Skeletal muscle tissue (tissue), 4 donors: ENCODE measurements around the gene LRP2. TPM values are rescaled to one million over a fixed set of nuclear protein-coding genes. Genes with fewer than 3 reads are reported as not detected.

Source experiments
- H3K27ac ChIP-seq: one replicate; pipeline ENCODE4 v1.7.0; 2013; ENCODE audit warnings: mild to moderate bottlenecking, low read depth, low read length, inconsistent platforms
- H3K27me3 ChIP-seq, 3 donors: one replicate each; pipeline ENCODE4 v1.7.0; 2013; ENCODE audit warnings: low read length in 3 of 3; ENCODE audit not compliant: control insufficient read depth in 3 of 3, insufficient read depth in 3 of 3
- H3K36me3 ChIP-seq, 3 donors: one replicate each; pipeline ENCODE4 v1.7.0; 2013; ENCODE audit warnings: low read length in 3 of 3; ENCODE audit not compliant: control insufficient read depth in 3 of 3, insufficient read depth in 3 of 3
- H3K4me1 ChIP-seq, 3 donors: one replicate each; pipeline ENCODE4 v1.7.0; 2013; ENCODE audit warnings: low read length in 3 of 3, mild to moderate bottlenecking in 3 of 3; ENCODE audit not compliant: control insufficient read depth in 3 of 3, insufficient read depth in 3 of 3
- H3K4me3 ChIP-seq, 3 donors: one replicate each; pipeline ENCODE4 v1.7.0; 2013; ENCODE audit warnings: low read length in 3 of 3
- H3K9ac ChIP-seq, 3 donors: one replicate each; pipeline ENCODE4 v1.7.0; 2013; ENCODE audit warnings: low read length in 3 of 3, mild to moderate bottlenecking in 3 of 3, moderate library complexity in 2 of 3, low read depth in 1 of 3
- H3K9me3 ChIP-seq, 3 donors: one replicate each; pipeline ENCODE4 v1.7.0; 2013; ENCODE audit warnings: low read length in 3 of 3; ENCODE audit not compliant: control insufficient read depth in 3 of 3
- total RNA-seq: library from RNA; depleted of rRNA; stranded (reverse); fragments of >200 nt; gene quantifications from one replicate; pipeline ENCODE4 v1.2.3, GENCODE V29; 2014
- donor health status: Osteomylitis.

Gene LRP2
- total RNA-seq, 1 donor from 2014 or later, result under 0.01 TPM

- Histone ChIP-seq H3K27me3 (no peaks in the 10 kb centered on the region), H3K27ac (no peak overlapping the region), H3K4me1 (no peaks in the 10 kb centered on the region), H3K36me3 (no peaks in the 10 kb centered on the region), H3K4me3 (no peak overlapping the region), H3K9me3 (no peaks in the 10 kb centered on the region), H3K9ac (no peak overlapping the region)
Measured at GRCh38 chr2:169077674-169078240, 284.6 kb downstream of the LRP2 start.

Other genes with a start within 250 kb of the LRP2 start
- 8.4 TPM for gene BBS5, start 117.0 kb upstream of the LRP2 start, total RNA-seq
- 2,637 TPM for gene KLHL41, start 147.2 kb upstream of the LRP2 start, total RNA-seq
- 40.7 TPM for gene FASTKD1, start 211.3 kb upstream of the LRP2 start, total RNA-seq
- 25.6 TPM for gene PPIG, start 221.8 kb upstream of the LRP2 start, total RNA-seq